Skeletal muscle tissue (tissue), 4 donors: Measurements from ENCODE around the gene GSAP. TPM values are rescaled to one million over a fixed set of nuclear protein-coding genes. Genes with fewer than 3 reads are reported as not detected.

ENCODE experiments used
- H3K27ac ChIP-seq: one replicate; pipeline ENCODE4 v1.7.0; 2013; ENCODE audit warnings: mild to moderate bottlenecking, low read depth, low read length, inconsistent platforms
- H3K27me3 ChIP-seq, 3 donors: one replicate each; pipeline ENCODE4 v1.7.0; 2013; ENCODE audit warnings: low read length in 3 of 3; ENCODE audit not compliant: control insufficient read depth in 3 of 3, insufficient read depth in 3 of 3
- H3K36me3 ChIP-seq, 3 donors: one replicate each; pipeline ENCODE4 v1.7.0; 2013; ENCODE audit warnings: low read length in 3 of 3; ENCODE audit not compliant: control insufficient read depth in 3 of 3, insufficient read depth in 3 of 3
- H3K4me1 ChIP-seq, 3 donors: one replicate each; pipeline ENCODE4 v1.7.0; 2013; ENCODE audit warnings: low read length in 3 of 3, mild to moderate bottlenecking in 3 of 3; ENCODE audit not compliant: control insufficient read depth in 3 of 3, insufficient read depth in 3 of 3
- H3K4me3 ChIP-seq, 3 donors: one replicate each; pipeline ENCODE4 v1.7.0; 2013; ENCODE audit warnings: low read length in 3 of 3
- H3K9ac ChIP-seq, 3 donors: one replicate each; pipeline ENCODE4 v1.7.0; 2013; ENCODE audit warnings: low read length in 3 of 3, mild to moderate bottlenecking in 3 of 3, moderate library complexity in 2 of 3, low read depth in 1 of 3
- H3K9me3 ChIP-seq, 3 donors: one replicate each; pipeline ENCODE4 v1.7.0; 2013; ENCODE audit warnings: low read length in 3 of 3; ENCODE audit not compliant: control insufficient read depth in 3 of 3
- total RNA-seq: library from RNA; depleted of rRNA; stranded (reverse); fragments of >200 nt; gene quantifications from one replicate; pipeline ENCODE4 v1.2.3, GENCODE V29; 2014
- donor health status: Osteomylitis.

GSAP gene
- total RNA-seq, 1 donor from 2014 or later = 6.8 TPM

GRCh38 chr7:77413861-77414424, 2.2 kb downstream of the GSAP start:
- no peak overlapping the region for H3K4me3 ChIP-seq
- H3K9me3 ChIP-seq = no peaks in the 10 kb centered on the region
- no peaks in the 10 kb centered on the region for H3K36me3 ChIP-seq
- H3K4me1 ChIP-seq = peaks cover 5 to 8% (median 7%) of the 10 kb centered on the region in 3 donors
- H3K9ac ChIP-seq = no peak overlapping the region
- no peak overlapping the region for H3K27ac ChIP-seq
- H3K27me3 ChIP-seq = no peaks in the 10 kb centered on the region

GRCh38 chr7:77413128-77413527, 3.0 kb downstream of the GSAP start:
- H3K4me1 ChIP-seq = peaks cover 5 to 8% (median 7%) of the 10 kb centered on the region in 3 donors
- no peak overlapping the region for H3K9ac ChIP-seq
- H3K36me3 ChIP-seq = no peaks in the 10 kb centered on the region
- H3K27me3 ChIP-seq = no peaks in the 10 kb centered on the region
- H3K9me3 ChIP-seq = no peaks in the 10 kb centered on the region
- H3K4me3 ChIP-seq = no peak overlapping the region
- H3K27ac ChIP-seq = no peak overlapping the region

- Histone ChIP-seq H3K4me1 (no peaks in the 10 kb centered on the region), H3K9ac (no peak overlapping the region), H3K4me3 (no peak overlapping the region), H3K27ac (peak overlapping the region; percentile 49), H3K9me3 (no peaks in the 10 kb centered on the region), H3K36me3 (no peaks in the 10 kb centered on the region), H3K27me3 (no peaks in the 10 kb centered on the region)
Measured at GRCh38 chr7:77409739-77410547, 6.2 kb downstream of the GSAP start.

GRCh38 chr7:77409005-77409738, 7.0 kb downstream of the GSAP start:
- no peaks in the 10 kb centered on the region for H3K36me3 ChIP-seq
- no peaks in the 10 kb centered on the region for H3K9me3 ChIP-seq
- no peak overlapping the region for H3K27ac ChIP-seq
- H3K4me1 ChIP-seq = no peaks in the 10 kb centered on the region
- no peak overlapping the region for H3K4me3 ChIP-seq
- no peak overlapping the region for H3K9ac ChIP-seq
- no peaks in the 10 kb centered on the region for H3K27me3 ChIP-seq

- no peaks in the 10 kb centered on the region for H3K4me1 ChIP-seq
Measured at GRCh38 chr7:77407906-77408305, 8.2 kb downstream of the GSAP start.

GRCh38 chr7:77406421-77406820, 9.7 kb downstream of the GSAP start:
- no peak overlapping the region for H3K27ac ChIP-seq
- no peaks in the 10 kb centered on the region for H3K36me3 ChIP-seq

More at GRCh38 chr7:77407906-77408305, 8.2 kb downstream of the GSAP start:
- Histone ChIP-seq H3K27ac (no peak overlapping the region), H3K4me3 (no peak overlapping the region), H3K9ac (no peak overlapping the region), H3K36me3 (no peaks in the 10 kb centered on the region), H3K27me3 (no peaks in the 10 kb centered on the region), H3K9me3 (no peaks in the 10 kb centered on the region)

GRCh38 chr7:77404641-77405040, 11.5 kb downstream of the GSAP start:
- Histone ChIP-seq H3K9me3 (no peaks in the 10 kb centered on the region), H3K4me1 (no peaks in the 10 kb centered on the region), H3K27ac (no peak overlapping the region), H3K4me3 (no peak overlapping the region), H3K9ac (no peak overlapping the region), H3K36me3 (no peaks in the 10 kb centered on the region), H3K27me3 (no peaks in the 10 kb centered on the region)

More at GRCh38 chr7:77406421-77406820, 9.7 kb downstream of the GSAP start:
- Histone ChIP-seq H3K4me3 (no peak overlapping the region), H3K9me3 (no peaks in the 10 kb centered on the region), H3K27me3 (no peaks in the 10 kb centered on the region), H3K9ac (no peak overlapping the region), H3K4me1 (no peaks in the 10 kb centered on the region)

- H3K9me3 ChIP-seq = no peaks in the 10 kb centered on the region
- no peaks in the 10 kb centered on the region for H3K36me3 ChIP-seq
- no peak overlapping the region for H3K9ac ChIP-seq
- no peaks in the 10 kb centered on the region for H3K27me3 ChIP-seq
- no peaks in the 10 kb centered on the region for H3K4me1 ChIP-seq
- H3K4me3 ChIP-seq = no peak overlapping the region
- H3K27ac ChIP-seq = no peak overlapping the region
Measured at GRCh38 chr7:77403957-77404356, 12.2 kb downstream of the GSAP start.

GRCh38 chr7:77402818-77403217, 13.3 kb downstream of the GSAP start:
- H3K9me3 ChIP-seq = no peaks in the 10 kb centered on the region

GRCh38 chr7:77401002-77401401, 15.1 kb downstream of the GSAP start:
- no peaks in the 10 kb centered on the region for H3K9me3 ChIP-seq
- H3K4me1 ChIP-seq = no peaks in the 10 kb centered on the region
- no peak overlapping the region for H3K27ac ChIP-seq

More at GRCh38 chr7:77402818-77403217, 13.3 kb downstream of the GSAP start:
- no peaks in the 10 kb centered on the region for H3K27me3 ChIP-seq
- no peak overlapping the region for H3K9ac ChIP-seq
- no peaks in the 10 kb centered on the region for H3K36me3 ChIP-seq
- H3K4me3 ChIP-seq = no peak overlapping the region
- no peaks in the 10 kb centered on the region for H3K4me1 ChIP-seq
- no peak overlapping the region for H3K27ac ChIP-seq

More at GRCh38 chr7:77401002-77401401, 15.1 kb downstream of the GSAP start:
- no peaks in the 10 kb centered on the region for H3K27me3 ChIP-seq
- no peak overlapping the region for H3K4me3 ChIP-seq
- H3K36me3 ChIP-seq = no peaks in the 10 kb centered on the region
- no peak overlapping the region for H3K9ac ChIP-seq
